HG03159 (cell line): ENCODE data around the gene SGSM2.
A peak's percentile ranks its signal among the peaks of the same experiment; 100 is the strongest.
"Not testable (repeated sequence)": the region's sequence is repeated elsewhere in the genome, so short reads cannot be mapped to it uniquely, and the experiment has no call there.

Source experiments
- ATAC-seq: cut with Tn5 transposase; IDR thresholded peaks from one replicate; pipeline ENCODE4 v1.9.1; 2021; ENCODE audit warnings: mild to moderate bottlenecking, moderate library complexity; ENCODE audit not compliant: unreplicated experiment

Gene SGSM2

GRCh38 chr17:2336852-2337543 is at the start of gene SGSM2:
Gene SGSM2 (plus strand): TSS chr17:2337501. CDS start chr17:2337689, 188 bp downstream.
- peak; percentile 34 for ATAC-seq

GRCh38 chr17:2289878-2290478 is 47.3 kb upstream of the SGSM2 start:
- no peak for ATAC-seq

GRCh38 chr17:2292100-2292499 is 45.2 kb upstream of the SGSM2 start:
- ATAC-seq = no peak

GRCh38 chr17:2295575-2295974 is 41.7 kb upstream of the SGSM2 start:
- no peak for ATAC-seq

GRCh38 chr17:2297023-2297422 is 40.3 kb upstream of the SGSM2 start:
- ATAC-seq = no peak

- ATAC-seq = no peak
These were observed 38.2 kb upstream of the SGSM2 start for GRCh38 chr17:2299136-2299535.

- ATAC-seq = no peak
These were observed 37.5 kb upstream of the SGSM2 start for GRCh38 chr17:2299756-2300155.

GRCh38 chr17:2302778-2303203 is 34.5 kb upstream of the SGSM2 start:
- ATAC-seq = no peak

GRCh38 chr17:2303204-2304188 is 33.8 kb upstream of the SGSM2 start, which contains the start of the genes SMG6 and SRR:
Gene SMG6 (minus strand): TSS chr17:2303785. CDS start chr17:2303720, 65 bp downstream.
Gene SRR (plus strand): TSS chr17:2303950. CDS start chr17:2315561, 11,611 bp downstream.
- ATAC-seq = peak; percentile 80

GRCh38 chr17:2304931-2305330 is 32.4 kb upstream of the SGSM2 start:
- no peak for ATAC-seq

GRCh38 chr17:2309338-2310154 is 27.8 kb upstream of the SGSM2 start:
- no peak for ATAC-seq

GRCh38 chr17:2312736-2313135 is 24.6 kb upstream of the SGSM2 start:
- no peak for ATAC-seq

- not testable (repeated sequence) for ATAC-seq
These were observed 20.4 kb upstream of the SGSM2 start for GRCh38 chr17:2316916-2317205.

- ATAC-seq = no peak
These were observed 19.5 kb upstream of the SGSM2 start for GRCh38 chr17:2317796-2318195.

- no peak for ATAC-seq
These were observed 18.2 kb upstream of the SGSM2 start for GRCh38 chr17:2319051-2319450.

GRCh38 chr17:2321399-2321798 is 15.9 kb upstream of the SGSM2 start:
- no peak for ATAC-seq

- ATAC-seq = no peak
These were observed 13.5 kb upstream of the SGSM2 start for GRCh38 chr17:2323629-2324314.

GRCh38 chr17:2331303-2331702 is 6.0 kb upstream of the SGSM2 start:
- no peak for ATAC-seq

- no peak for ATAC-seq
These were observed 1.5 kb upstream of the SGSM2 start for GRCh38 chr17:2335726-2336214.
